ENCODE measurements around the gene UBXN7. TPM values are rescaled to one million over a fixed set of nuclear protein-coding genes. Genes with fewer than 3 reads are reported as not detected.

Gene UBXN7
- total and polyA plus RNA-seq, 2 of the 13 experiments (the other 11 are each of a cell fraction or from before 2014, with no cell fraction given), result 12.5 to 15.9 TPM

GRCh38 chr3:196335503-196335948, 96.7 kb downstream of the UBXN7 start:
- peak overlapping the region; percentile 77 for H2AFZ ChIP-seq (ENCODE audit: low read length)
- H3K79me2 ChIP-seq (ENCODE audit: insufficient read depth, low read length), result no peaks in the 10 kb centered on the region
- no peaks in the 10 kb centered on the region for H3K27me3 ChIP-seq (ENCODE audit: control insufficient read depth in 1 of 2, insufficient read depth in 2 of 2, low read length in 2 of 2)
- DNase-seq (ENCODE audit: low spot score) (no peak), ATAC-seq (peak; percentile 71), FAIRE-seq (no peak)
- H3K9me3 ChIP-seq (ENCODE audit: low read length), result no peaks in the 10 kb centered on the region
- in situ Hi-C loops (cut with HindIII; ENCODE audit: extremely low pct_ligation_motif_present, low pct_unique_long_range_greater_than_20kb) (no loop called here), intact Hi-C loops (cut with micrococcal nuclease; ENCODE audit: unreplicated experiment) (no loop called here)
- 35% methylated on average over 7 of the region's 12 CpGs for WGBS (ENCODE audit: low lambda C conversion rate)
- H3K27ac ChIP-seq (ENCODE audit: extremely low read length, insufficient read depth, low read length), result no peak overlapping the region
- ChIA-PET CTCF (ENCODE audit: low intra/inter-chr PET ratio, low total read pairs) (no interaction called here), POLR2A (no interaction called here)
- H3K4me3 ChIP-seq (replicated peaks in 1 of 3; ENCODE audit: insufficient read depth in 1 of 3, low read depth in 2 of 3, low read length in 3 of 3), result peak overlapping the region; percentile 40 to 60 (median 42); a peak in 4 of 6 replicates
- H3K9ac ChIP-seq (ENCODE audit: insufficient read depth, low read depth, low read length), result peak overlapping the region; percentile 49; the same call in 1 of the 2 replicates
- BruUV-seq (replicated peaks), result no TSS peak
- TF ChIP-seq NFRKB (IDR thresholded peaks at IDR 0.05) (no peak), ZNF687 (CRISPR knock-in tag; IDR thresholded peaks at IDR 0.05) (peak; percentile 41)
- H3K36me3 ChIP-seq (replicated peaks in 1 of 2; ENCODE audit: control insufficient read depth in 1 of 2, insufficient read depth in 2 of 2, low read length in 2 of 2), result no peaks in the 10 kb centered on the region
- peaks cover 23% of the 10 kb centered on the region for H3K4me1 ChIP-seq (ENCODE audit: insufficient read depth, low read length)
- H4K20me1 ChIP-seq (ENCODE audit: insufficient read depth, low read length), result no peaks in the 10 kb centered on the region
- H3K4me2 ChIP-seq (ENCODE audit: low read depth, low read length), result peak overlapping the region; percentile 78

- Histone ChIP-seq H3K27me3 (ENCODE audit: control insufficient read depth in 1 of 2, insufficient read depth in 2 of 2, low read length in 2 of 2) (no peaks in the 10 kb centered on the region), H3K27ac (ENCODE audit: extremely low read length, insufficient read depth, low read length) (no peak overlapping the region), H4K20me1 (ENCODE audit: insufficient read depth, low read length) (no peaks in the 10 kb centered on the region), H3K36me3 (replicated peaks in 1 of 2; ENCODE audit: control insufficient read depth in 1 of 2, insufficient read depth in 2 of 2, low read length in 2 of 2) (no peaks in the 10 kb centered on the region), H3K4me2 (ENCODE audit: low read depth, low read length) (no peak overlapping the region), H3K4me1 (ENCODE audit: insufficient read depth, low read length) (peaks cover 23% of the 10 kb centered on the region), H3K79me2 (ENCODE audit: insufficient read depth, low read length) (no peaks in the 10 kb centered on the region), H3K9me3 (ENCODE audit: low read length) (no peaks in the 10 kb centered on the region), H2AFZ (ENCODE audit: low read length) (no peak overlapping the region), H3K4me3 (replicated peaks in 1 of 3; ENCODE audit: insufficient read depth in 1 of 3, low read depth in 2 of 3, low read length in 3 of 3) (no peak overlapping the region), H3K9ac (ENCODE audit: insufficient read depth, low read depth, low read length) (no peak overlapping the region)
- BruUV-seq (replicated peaks), result no TSS peak
- FAIRE-seq (no peak), DNase-seq (ENCODE audit: low spot score) (no peak), ATAC-seq (no peak)
- WGBS (ENCODE audit: low lambda C conversion rate), result 12% methylated on average over 1 of the region's 1 CpG
- intact Hi-C loops (cut with micrococcal nuclease; ENCODE audit: unreplicated experiment) (no loop called here), in situ Hi-C loops (cut with HindIII; ENCODE audit: extremely low pct_ligation_motif_present, low pct_unique_long_range_greater_than_20kb) (no loop called here)
- CTCF ChIA-PET (ENCODE audit: low intra/inter-chr PET ratio, low total read pairs), result no interaction called here
- POLR2A ChIA-PET, result no interaction called here
- TF ChIP-seq ZNF678 (CRISPR knock-in tag; IDR thresholded peaks at IDR 0.05) (no peak), ZNF660 (CRISPR knock-in tag; IDR thresholded peaks at IDR 0.05; ENCODE audit: borderline replicate concordance, low read depth) (no peak), MEIS2 (CRISPR knock-in tag; IDR thresholded peaks at IDR 0.05) (no peak), CCAR2 (optimal IDR thresholded peaks at IDR 0.05; ENCODE audit: low read depth, low read length) (no peak), ZSCAN9 (CRISPR knock-in tag; IDR thresholded peaks at IDR 0.05; ENCODE audit: borderline replicate concordance) (no peak), ZNF101 (CRISPR knock-in tag; IDR thresholded peaks at IDR 0.05; ENCODE audit: borderline replicate concordance, low read depth) (no peak), ZNF432 (CRISPR knock-in tag; IDR thresholded peaks at IDR 0.05; ENCODE audit: borderline replicate concordance) (no peak), ZNF629 (CRISPR knock-in tag; conservative IDR thresholded peaks at IDR 0.05) (no peak)
These were observed 97.2 kb downstream of the UBXN7 start for GRCh38 chr3:196334982-196335381.
